Peyer's patch (tissue), 4 donors: Measurements from ENCODE around the gene GUCA2B. TPM values are rescaled to one million over a fixed set of nuclear protein-coding genes. Genes with fewer than 3 reads are reported as not detected.

Experiments
- DNase-seq, 3 donors: peaks; one replicate each; pipeline ENCODE4 v3.0.0-alpha.2; 2017 to 2019
- H3K27ac ChIP-seq, 4 donors: fragments of 200-600 bp; sonication (generic); one replicate each; pipeline ENCODE4 v1.5.1; 2016 to 2019
- H3K27me3 ChIP-seq, 2 donors: fragments of 200-600 bp; sonication (generic); one replicate each; pipeline ENCODE4 v1.5.1; 2019
- H3K36me3 ChIP-seq, 3 donors: fragments of 200-600 bp; sonication (generic); one replicate each; pipeline ENCODE4 v1.5.1; 2016 to 2019
- H3K4me1 ChIP-seq, 4 donors: fragments of 200-600 bp; sonication (generic); one replicate each; pipeline ENCODE4 v1.5.1; 2016 to 2019
- H3K4me3 ChIP-seq, 4 donors: fragments of 200-600 bp; sonication (generic); 1 replicate in 3 of 4; 2 replicates in 1 of 4; pipeline ENCODE4 v1.5.1; 2016 to 2019; ENCODE audit warnings: mild to moderate bottlenecking in 1 of 4
- H3K9me3 ChIP-seq, 4 donors: fragments of 200-600 bp; sonication (generic); one replicate each; pipeline ENCODE4 v1.5.1; 2016 to 2019; ENCODE audit warnings: mild to moderate bottlenecking in 1 of 4
- CTCF ChIP-seq, 6 experiments: fragments of 450-650 bp in 4 of 6; fragments of 200-600 bp in 2 of 6; sonication (generic) in 1 of 6; IDR thresholded peaks; one replicate each; pipeline ENCODE4 v1.5.1; 2017 to 2019; ENCODE audit warnings: antibody characterized with exemption in 6 of 6, mild to moderate bottlenecking in 3 of 6, moderate library complexity in 1 of 6
- POLR2A ChIP-seq, 2 donors: fragments of 450-650 bp; IDR thresholded peaks; one replicate each; pipeline ENCODE4 v1.5.1; 2017; ENCODE audit warnings: antibody characterized with exemption in 2 of 2, mild to moderate bottlenecking in 2 of 2, moderate library complexity in 2 of 2
- total RNA-seq, 4 donors: library from RNA; depleted of rRNA; stranded (reverse); fragments of >200 nt; gene quantifications; one replicate each; pipeline ENCODE4 v1.1.0, GENCODE V29; 2016

The GUCA2B gene
- total RNA-seq, 4 donors from 2014 or later, result 35.5 to 708 (median 256) TPM

DNA sequence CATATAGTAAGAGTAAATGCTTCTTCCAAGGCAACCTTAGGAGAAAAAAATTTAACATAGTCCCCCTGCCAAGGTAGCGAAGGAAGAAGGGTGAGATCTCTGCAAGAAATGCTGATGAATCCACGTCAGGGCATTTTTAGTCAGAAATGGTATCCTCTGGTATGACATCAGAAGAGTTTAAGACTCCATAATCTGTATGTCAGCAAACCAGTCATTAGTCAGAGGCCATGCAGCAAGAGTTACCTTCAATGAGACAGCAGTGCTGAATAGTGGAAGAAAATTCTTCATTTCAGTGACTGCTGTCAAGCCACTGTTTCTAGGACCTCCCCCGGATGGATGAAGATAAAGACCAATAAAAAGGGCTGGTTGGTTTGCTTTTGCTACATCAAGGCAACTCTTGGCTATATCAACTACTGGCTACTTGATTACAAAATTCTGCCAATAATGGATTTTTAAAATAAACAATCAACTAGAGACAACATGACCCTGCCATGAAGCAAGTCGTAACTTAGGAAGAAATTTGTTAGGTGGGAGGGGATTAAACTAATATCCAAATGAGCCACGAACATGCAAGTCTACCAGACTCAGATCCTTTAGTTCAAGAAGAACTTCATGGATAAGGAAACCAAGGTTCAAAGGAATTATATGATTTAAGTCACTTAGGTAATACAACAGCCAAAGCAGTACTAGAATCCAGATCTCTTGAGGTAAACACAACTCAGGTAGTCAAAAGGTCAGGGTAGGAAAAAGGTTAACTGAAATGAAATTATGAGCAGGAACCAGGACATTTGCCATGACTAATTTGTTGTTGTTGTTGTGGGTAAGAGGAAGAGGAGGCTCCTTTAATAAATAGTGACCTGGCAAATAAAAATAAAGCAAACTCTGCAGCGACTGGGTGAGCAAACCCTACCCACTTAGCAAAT, 37.0 kb downstream of the GUCA2B start:
- no peaks in the 10 kb centered on the region for H3K27me3 ChIP-seq
- peaks cover 0 to 63% (median 0%) of the 10 kb centered on the region in 3 donors for H3K36me3 ChIP-seq
- no peaks in the 10 kb centered on the region for H3K4me1 ChIP-seq
- H3K4me3 ChIP-seq, result no peak overlapping the region
- no peak for DNase-seq
- H3K27ac ChIP-seq, result no peak overlapping the region
- no peaks in the 10 kb centered on the region for H3K9me3 ChIP-seq
- TF ChIP-seq CTCF (IDR thresholded peaks at IDR 0.05) (no peak), POLR2A (IDR thresholded peaks at IDR 0.05) (no peak)

GRCh38 chr1:42191319-42191718, 38.1 kb downstream of the GUCA2B start:
- TF ChIP-seq POLR2A (IDR thresholded peaks at IDR 0.05), result no peak
- TF ChIP-seq CTCF (IDR thresholded peaks at IDR 0.05), result no peak
- no peaks in the 10 kb centered on the region for H3K27me3 ChIP-seq
- no peaks in the 10 kb centered on the region for H3K9me3 ChIP-seq
- H3K27ac ChIP-seq, result no peak overlapping the region
- no peaks in the 10 kb centered on the region for H3K4me1 ChIP-seq
- no peak overlapping the region for H3K4me3 ChIP-seq
- DNase-seq, result no peak
- H3K36me3 ChIP-seq, result peaks cover 0 to 58% (median 0%) of the 10 kb centered on the region in 3 donors

DNA sequence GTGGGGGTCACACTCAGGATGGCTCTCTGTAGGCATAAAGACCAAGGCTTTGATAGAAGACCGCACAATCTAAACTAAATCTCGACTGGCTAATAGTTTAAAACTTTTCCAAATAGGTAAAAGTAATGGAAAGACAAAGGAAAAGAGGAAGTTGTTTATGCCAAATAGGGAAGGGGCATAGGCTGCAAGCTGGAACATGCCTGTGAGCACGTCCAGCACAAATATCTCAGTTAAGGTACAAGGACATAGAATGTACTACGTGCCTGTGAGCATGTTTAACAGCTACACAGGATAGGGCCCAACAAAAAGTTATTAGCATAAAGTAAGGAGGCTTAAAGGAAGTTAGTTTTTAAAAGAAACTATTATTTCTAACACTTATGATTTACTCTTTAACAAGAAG, 38.9 kb downstream of the GUCA2B start:
- Histone ChIP-seq H3K4me3 (no peak overlapping the region), H3K27me3 (no peaks in the 10 kb centered on the region), H3K4me1 (no peaks in the 10 kb centered on the region), H3K36me3 (peaks cover 0 to 55% (median 0%) of the 10 kb centered on the region in 3 donors), H3K27ac (no peak overlapping the region), H3K9me3 (no peaks in the 10 kb centered on the region)
- no peak for DNase-seq
- no peak for TF ChIP-seq POLR2A (IDR thresholded peaks at IDR 0.05)
- TF ChIP-seq CTCF (IDR thresholded peaks at IDR 0.05), result no peak

GRCh38 chr1:42195841-42196240, 42.6 kb downstream of the GUCA2B start:
- TF ChIP-seq CTCF (IDR thresholded peaks at IDR 0.05) (no peak), POLR2A (IDR thresholded peaks at IDR 0.05) (no peak)
- DNase-seq, result no peak
- Histone ChIP-seq H3K4me1 (no peaks in the 10 kb centered on the region), H3K36me3 (peaks cover 0 to 40% (median 0%) of the 10 kb centered on the region in 3 donors), H3K27ac (no peak overlapping the region), H3K4me3 (no peak overlapping the region), H3K27me3 (no peaks in the 10 kb centered on the region), H3K9me3 (no peaks in the 10 kb centered on the region)

DNA sequence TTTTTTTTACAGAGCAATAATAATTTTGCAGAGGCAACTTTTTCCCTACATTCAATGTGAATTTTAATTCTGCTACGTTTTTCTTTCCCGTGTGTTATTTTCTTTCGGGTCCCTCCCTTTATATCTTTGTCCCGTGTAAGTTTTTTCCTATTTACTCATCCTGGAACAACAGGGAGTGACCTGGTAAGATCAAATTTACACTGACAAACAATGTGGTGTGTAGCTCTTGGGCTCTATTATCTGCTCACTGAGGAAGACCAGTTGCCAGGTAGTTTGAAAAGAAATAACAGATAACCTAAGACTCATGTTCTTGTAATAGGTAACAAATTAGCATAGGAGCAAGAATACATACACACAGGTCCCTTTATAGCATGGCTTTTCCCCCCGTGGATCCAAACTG, 45.0 kb downstream of the GUCA2B start:
- no peak overlapping the region for H3K4me3 ChIP-seq
- no peak for DNase-seq
- peaks cover 0 to 42% (median 0%) of the 10 kb centered on the region in 3 donors for H3K36me3 ChIP-seq
- H3K27me3 ChIP-seq, result no peaks in the 10 kb centered on the region
- no peaks in the 10 kb centered on the region for H3K9me3 ChIP-seq
- H3K27ac ChIP-seq, result no peak overlapping the region
- no peaks in the 10 kb centered on the region for H3K4me1 ChIP-seq
- TF ChIP-seq CTCF (IDR thresholded peaks at IDR 0.05) (no peak), POLR2A (IDR thresholded peaks at IDR 0.05) (no peak)
